Body of pancreas (tissue), 4 donors: Measurements from ENCODE around the gene TMEM270.
"Not testable (repeated sequence)": the region's sequence is repeated elsewhere in the genome, so short reads cannot be mapped to it uniquely, and the experiment has no call there.

ENCODE experiments used
- POLR2A ChIP-seq, 3 donors: fragments of 450-650 bp; IDR thresholded peaks; one replicate each; pipeline ENCODE4 v1.6.1; 2016; ENCODE audit warnings: antibody characterized with exemption in 3 of 3, mild to moderate bottlenecking in 2 of 3
- TF ChIP-seq, protein P1 (sequence below), 7 experiments: fragments of 450-650 bp in 4 of 7; fragments of 200-600 bp in 3 of 7; sonication (generic) in 3 of 7; IDR thresholded peaks; one replicate each; pipeline ENCODE4 v1.5.1; 2016 to 2019; ENCODE audit warnings: antibody characterized with exemption in 7 of 7

DNA sequence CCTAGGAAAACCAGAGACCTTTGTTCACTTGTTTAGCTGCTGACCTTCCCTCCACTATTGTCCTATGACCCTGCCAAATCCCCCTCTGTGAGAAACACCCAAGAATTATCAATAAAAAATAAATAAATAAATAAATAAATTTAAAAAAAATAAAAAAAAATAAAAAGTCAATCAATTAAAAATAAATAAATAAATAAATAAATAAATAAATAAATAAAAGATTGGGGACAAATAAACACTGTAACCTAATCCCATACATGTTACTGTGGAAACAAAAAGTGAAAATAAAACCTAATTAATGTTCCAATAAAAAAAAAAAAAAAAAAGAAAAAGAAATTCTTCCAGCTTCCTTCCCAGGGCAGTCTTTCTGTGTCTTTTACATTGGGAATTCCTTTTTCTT lies 23.8 kb upstream of the TMEM270 start:
- TF ChIP-seq, protein P1, sequence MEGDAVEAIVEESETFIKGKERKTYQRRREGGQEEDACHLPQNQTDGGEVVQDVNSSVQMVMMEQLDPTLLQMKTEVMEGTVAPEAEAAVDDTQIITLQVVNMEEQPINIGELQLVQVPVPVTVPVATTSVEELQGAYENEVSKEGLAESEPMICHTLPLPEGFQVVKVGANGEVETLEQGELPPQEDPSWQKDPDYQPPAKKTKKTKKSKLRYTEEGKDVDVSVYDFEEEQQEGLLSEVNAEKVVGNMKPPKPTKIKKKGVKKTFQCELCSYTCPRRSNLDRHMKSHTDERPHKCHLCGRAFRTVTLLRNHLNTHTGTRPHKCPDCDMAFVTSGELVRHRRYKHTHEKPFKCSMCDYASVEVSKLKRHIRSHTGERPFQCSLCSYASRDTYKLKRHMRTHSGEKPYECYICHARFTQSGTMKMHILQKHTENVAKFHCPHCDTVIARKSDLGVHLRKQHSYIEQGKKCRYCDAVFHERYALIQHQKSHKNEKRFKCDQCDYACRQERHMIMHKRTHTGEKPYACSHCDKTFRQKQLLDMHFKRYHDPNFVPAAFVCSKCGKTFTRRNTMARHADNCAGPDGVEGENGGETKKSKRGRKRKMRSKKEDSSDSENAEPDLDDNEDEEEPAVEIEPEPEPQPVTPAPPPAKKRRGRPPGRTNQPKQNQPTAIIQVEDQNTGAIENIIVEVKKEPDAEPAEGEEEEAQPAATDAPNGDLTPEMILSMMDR (IDR thresholded peaks at IDR 0.05), result not testable (repeated sequence)
- not testable (repeated sequence) for TF ChIP-seq POLR2A (IDR thresholded peaks at IDR 0.05)
